HG03039 (cell line): ENCODE measurements around the gene DEFB108B.
"Not testable (repeated sequence)": the region's sequence is repeated elsewhere in the genome, so short reads cannot be mapped to it uniquely, and the experiment has no call there.

ENCODE experiments used
- ATAC-seq: cut with Tn5 transposase; IDR thresholded peaks from one replicate; pipeline ENCODE4 v1.9.1; 2021; ENCODE audit warnings: mild to moderate bottlenecking, moderate library complexity; ENCODE audit not compliant: unreplicated experiment

DEFB108B gene, protein sequence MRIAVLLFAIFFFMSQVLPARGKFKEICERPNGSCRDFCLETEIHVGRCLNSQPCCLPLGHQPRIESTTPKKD

DNA sequence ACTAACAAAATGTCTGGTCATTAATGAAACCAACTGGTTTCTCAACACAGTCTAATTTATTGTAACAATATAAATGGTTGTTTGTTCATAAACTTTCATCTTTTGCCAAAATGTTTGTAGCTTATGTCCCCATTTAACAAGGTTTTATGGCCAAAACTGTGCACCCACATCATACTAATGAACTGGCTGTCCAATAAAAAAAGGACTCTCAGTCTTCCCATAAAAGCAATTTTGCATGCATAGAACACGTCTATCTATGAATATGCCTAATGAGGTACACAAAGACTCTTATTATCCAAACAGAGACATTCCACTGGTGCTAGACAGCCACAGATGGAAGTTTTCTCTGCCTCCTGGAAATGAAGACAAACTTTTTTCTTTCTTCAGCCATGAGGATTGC lies at the start of gene DEFB108B:
DEFB108B (plus strand) TSS at position 390 of the 400 bp plus-strand sequence; CDS start at position 390, 0 bp downstream.
- ATAC-seq: not testable (repeated sequence)

DNA sequence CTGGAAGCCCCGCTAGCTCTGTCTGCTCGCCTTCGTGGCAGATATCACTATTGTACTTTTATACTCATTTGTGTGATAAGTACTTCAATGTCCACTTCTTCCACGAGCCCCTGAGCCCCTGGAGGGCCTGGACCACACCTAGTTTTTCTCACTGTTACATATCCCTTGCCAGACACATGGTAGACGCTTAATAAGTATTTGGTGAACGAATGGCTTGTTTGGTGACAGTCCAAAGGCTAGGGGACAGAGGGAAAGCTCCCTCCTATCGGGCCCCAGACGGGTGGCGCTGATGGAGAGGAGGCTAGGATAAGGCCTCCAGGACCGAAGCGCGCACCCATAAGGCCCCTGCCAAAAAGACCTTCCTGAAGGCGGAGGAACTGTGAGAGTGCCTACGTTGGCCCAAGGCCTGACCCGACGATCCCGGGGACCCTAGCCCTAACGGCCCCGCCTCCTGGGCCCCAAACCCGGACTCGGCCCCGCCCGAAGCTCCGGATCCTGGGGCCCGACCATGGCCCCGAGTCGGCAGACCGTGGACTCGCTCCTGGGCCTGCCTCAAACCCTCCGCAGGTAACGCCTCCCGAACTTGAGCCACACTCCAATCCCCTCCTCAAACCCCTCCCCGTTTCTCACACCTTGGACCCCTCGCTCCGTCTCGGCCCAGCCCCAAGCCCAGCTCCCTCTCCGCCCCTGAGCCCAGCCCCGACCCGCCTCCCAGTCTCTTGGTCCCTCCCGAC lies 46.7 kb upstream of the DEFB108B start:
- peak; percentile 27 for ATAC-seq

DNA sequence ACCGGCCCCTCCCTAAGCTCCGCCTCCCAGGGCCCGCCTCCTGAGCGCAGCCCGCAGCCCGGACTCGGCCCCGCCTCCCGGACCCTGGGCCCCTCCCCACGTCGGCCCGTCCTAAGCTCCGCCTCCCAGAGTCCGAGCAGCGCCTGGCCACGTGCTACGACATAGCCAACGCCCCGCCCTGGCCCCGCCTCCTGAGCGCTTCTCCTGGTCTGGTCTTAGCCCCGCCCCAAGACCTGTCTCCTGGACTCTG lies 46.2 kb upstream of the DEFB108B start:
- ATAC-seq: peak; percentile 93

DNA sequence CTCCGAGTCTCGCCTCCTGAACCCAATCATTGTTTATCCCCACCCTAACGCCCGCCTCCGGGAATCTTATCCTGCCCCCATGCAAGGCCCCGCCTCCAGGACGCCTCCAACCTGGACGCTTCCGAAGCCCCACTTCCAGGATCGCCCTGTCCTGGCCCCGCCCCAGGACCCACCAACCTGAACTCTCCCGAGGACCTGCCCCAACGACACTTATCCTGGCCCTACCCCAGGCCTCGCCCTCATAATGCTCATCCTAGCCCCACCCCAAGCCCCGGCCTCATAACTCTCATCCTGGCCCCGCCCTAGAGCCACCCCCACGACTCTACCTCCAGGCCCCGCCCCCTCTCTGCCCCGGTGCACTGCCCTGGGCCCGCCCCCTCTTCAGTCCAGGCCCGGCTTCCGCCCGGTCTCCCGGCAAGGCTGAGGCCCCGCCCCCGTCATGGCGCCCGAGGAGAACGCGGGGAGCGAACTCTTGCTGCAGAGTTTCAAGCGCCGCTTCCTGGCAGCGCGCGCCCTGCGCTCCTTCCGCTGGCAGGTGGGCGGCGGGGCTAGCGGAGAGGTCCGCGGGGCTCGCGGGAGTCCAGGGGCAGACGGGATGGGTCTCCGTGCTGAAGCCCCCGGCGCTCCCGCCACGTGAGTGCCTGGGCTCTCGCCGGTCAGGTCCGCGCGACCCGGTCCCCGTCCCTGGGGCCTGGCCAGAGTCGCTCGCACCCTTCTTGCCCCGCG lies 45.7 kb upstream of the DEFB108B start:
- peak; percentile 78 for ATAC-seq

DNA sequence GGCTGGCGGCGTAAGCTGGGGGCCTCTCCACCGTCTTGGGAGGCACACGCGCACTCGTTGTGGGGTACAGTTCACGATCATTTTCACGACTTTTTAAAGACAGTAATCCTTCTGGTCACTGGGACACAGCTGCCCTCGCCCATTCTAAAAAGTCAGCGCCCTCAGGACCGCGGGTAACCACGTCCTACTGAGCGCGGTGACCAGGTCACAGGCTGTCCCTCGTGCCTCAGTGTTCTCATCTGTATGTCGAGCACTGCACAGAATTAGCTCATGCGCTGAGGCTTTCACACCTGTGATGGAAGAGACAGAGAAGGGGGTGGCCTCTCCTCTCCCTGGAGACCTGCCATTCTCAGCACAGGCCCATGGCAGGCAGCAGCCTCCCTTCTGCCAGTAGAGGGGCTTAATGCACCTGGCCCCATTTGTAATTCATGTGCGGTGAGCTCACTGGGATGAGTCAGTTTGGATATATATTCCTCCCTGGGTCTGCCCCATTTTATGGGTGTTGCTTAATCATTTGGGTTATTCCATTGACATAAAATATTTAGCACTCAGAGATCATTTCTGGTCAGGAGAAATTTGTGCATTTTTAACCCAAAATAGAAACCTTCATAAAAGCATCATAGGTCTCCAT lies 45.1 kb upstream of the DEFB108B start:
- ATAC-seq: not testable (repeated sequence)

DNA sequence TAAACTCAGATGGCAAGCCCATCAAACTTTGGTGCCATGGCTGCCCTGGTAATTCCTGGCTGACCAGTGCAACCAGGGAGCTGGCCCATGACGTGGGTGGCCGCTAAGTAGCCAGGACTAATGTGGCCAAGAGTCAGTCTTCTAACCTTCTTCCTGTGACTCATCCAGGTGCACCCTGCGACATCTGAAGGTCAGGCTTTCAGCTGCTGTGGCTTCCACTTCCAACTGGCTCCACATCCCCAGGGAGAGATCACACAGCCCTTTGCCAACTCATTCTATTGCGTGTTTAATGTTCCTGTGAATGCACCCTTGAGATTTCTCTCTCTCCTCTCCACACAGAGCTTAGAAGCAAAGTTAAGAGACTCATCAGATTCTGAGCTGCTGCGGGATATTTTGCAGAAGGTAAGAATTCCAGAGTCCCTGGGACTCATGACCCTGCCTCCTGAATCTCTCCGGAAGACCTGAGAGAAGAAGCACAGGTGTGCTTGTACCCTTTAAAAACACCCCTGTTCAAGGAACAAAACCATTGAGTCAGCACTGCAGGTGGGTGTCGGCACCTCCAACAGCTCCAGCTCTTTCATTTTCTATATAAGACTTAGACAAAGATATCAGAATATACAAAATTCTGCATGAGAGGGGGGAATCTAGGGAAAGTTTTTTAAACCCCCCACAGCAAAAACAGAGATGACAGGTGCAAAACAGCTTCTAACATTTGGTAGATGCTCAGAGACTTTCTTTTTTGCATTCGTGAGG lies 43.4 kb upstream of the DEFB108B start:
- ATAC-seq: not testable (repeated sequence)

DNA sequence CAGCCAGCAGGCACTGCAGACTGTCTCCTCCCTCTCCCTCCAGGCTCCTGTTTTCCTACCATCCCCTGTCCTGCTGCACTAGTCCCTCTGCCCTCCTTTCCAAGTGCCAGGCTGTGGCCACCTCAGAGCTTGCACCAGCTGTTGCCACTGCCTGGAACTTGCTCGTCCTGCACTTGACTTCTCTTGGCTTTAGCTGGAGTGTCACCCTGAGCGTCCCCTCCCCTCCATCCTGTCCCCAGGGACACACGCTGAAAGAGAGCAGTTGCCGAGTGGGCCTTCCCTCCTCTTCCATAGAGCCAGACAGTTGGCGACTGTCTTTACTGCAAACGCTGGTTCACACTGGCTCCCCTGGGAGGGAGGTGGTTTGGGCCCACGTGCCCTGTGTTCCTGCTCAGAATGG lies 41.9 kb upstream of the DEFB108B start:
- ATAC-seq: not testable (repeated sequence)

DNA sequence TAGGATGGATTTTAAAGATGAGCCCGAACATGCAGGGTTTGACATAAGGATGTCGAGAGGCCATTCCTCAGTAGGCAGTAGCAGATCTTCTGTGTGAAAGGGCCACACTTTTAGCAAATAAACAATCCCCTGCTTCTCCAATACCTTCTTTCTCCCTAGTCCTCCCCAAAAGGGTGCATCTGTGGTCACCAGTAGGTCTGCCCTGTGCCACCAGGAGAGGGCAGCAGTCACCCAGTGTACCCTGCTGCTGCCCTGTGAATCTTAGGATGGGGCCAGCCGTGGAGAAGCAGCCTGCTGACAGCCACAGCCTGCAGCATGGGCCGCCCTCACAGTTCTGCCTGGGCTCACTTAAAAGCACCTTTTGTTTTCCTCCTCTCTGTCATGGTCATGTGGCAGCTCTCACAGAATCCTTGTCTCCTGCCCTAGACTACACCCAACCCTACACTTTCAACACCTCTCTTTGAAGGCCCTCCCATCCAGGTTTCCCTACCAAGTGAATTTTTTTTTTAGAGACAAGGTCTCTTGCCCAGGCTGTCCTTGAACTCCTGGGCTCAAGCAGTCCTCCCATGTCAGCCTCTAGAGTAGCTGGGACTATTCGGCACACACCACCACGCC lies 40.3 kb upstream of the DEFB108B start:
- not testable (repeated sequence) for ATAC-seq

DNA sequence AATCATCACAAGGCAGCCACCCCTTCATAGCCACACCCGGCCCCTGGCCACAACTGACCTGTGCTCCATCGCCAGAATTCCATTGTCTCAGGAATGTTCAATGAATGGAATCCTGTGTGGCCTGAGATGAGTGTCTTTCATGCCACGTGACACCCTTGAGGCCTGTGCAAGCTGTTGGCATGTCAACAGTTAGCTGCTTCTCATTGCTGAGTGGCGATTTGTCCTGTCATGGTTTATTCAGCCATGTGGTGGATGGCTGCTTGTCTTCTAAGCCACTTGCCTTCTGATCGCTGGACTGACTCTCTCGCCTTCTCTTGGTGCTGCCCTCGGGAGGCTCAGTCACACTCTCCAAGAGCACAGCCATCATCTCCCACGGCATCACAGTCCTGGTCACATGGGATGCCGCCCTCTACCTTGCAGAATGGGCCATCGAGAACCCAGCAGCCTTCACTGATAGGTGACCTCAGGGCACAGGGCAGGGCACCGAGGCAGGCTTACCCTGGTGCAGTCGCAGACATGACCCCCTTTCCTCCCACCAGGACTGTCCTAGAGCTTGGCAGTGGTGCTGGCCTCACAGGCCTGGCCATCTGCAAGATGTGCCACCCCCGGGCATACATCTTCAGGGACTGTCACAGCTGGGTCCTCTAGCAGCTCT lies 38.5 kb upstream of the DEFB108B start:
- ATAC-seq: not testable (repeated sequence)

DNA sequence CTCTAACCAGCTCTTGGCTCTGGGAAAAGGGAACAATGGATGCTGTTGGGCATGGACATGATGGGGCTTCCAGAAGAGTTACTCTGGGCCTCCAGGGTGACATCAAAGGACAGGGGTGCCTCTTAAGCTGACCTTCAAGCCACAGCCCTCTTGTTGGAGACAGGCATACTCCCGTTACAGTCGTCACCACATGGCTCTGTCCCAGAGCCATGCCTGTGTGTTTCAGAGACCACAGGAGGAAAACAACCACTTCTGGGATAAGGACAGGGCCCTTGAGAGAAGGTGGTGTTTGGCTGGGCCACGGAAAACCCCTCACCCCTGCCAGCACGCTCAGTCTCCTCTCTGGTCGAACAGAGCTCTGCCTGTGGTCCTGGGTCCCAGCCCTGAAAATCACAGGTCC lies 37.8 kb upstream of the DEFB108B start:
- not testable (repeated sequence) for ATAC-seq

DNA sequence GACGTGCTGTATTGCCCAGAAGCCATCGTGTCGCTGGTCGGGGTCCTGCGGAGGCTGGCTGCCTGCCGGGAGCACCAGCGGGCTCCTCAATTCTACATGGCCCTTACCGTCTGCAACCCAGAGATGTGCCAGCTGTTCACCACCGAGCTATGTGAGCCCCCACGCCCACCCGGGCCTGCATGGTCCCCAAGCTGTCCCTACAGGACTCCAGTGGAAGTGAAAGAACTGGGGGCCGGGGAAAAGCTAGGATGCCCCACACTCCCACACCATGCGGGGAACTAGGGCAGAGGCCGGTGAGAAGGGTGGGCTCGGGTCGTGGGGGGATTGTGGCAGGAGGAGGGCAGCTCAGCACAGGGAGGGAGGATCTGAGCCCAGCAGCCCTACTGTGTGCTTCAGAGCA lies 37.0 kb upstream of the DEFB108B start:
- not testable (repeated sequence) for ATAC-seq

DNA sequence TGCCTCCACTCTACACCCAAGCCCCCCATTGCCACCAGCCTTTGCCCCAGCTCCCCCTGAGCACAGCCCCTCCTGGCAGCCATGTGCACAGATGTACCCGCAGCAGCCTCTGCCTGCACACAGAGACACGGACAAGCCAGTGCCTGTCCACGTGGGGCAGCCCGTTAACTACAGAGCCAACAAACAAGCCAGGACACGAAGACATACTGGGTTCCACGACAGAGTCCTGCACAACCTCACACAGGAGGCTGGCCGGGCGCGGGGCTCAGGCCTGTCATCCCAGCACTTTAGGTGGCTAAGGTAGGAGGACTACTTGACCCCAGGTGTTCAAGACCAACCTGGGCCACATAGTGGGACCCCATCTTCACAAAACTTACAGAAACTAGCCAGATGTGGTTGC lies 36.2 kb upstream of the DEFB108B start:
- not testable (repeated sequence) for ATAC-seq

DNA sequence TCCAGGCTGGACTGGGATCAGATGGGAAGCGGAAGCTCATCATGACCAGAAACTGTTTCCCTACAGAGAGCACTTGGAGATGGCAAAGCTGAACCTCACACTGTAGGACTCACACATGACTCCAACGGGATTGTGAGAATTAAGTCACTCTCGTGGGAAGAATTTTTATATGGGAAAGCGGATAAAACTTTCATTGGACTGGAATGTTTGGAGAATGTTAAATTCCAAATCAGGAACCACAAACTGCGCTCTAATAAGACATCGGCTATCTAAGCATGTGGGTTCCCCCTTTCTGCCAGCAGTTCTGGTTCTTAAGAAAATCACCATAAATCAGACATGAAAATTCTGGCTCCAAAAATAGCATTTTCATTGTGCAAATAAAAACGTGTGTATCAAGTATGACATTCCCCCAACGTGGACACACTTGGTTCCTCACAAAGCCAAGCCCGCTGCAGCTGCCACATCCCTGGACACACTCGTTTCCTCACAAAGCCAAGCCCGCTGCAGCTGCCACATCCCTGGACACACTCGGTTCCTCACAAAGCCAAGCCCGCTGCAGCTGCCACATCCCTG lies 33.4 kb upstream of the DEFB108B start:
- ATAC-seq: not testable (repeated sequence)

DNA sequence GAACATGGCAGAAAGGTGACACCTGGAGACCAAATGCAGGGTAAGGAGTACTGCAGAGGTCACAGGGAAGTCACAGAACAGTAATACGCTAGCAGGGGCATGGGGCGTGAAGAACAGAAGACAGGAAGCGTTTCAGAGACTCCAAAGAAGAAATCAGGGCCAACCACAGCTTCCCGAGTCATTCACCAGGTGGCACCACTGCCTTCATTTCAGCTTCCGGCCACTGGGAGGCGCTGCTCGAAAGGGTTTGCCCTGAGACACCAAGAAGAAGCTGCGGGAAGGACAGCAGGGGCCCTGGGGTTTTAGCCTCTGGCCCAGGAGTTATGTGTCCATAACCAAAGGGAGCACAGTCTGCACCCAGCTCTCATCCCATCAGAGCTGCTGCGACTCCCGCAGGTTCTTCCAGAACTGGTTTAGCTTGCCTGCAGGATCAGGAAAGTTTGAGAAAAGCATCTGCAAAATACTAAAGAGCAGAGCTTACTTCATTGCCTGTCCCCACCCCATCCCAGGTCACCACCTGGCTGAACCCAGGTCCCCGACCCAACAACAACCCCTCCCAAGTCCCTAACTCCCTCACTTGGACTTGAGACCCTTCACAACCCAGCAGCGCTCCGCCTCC lies 32.6 kb upstream of the DEFB108B start:
- not testable (repeated sequence) for ATAC-seq

DNA sequence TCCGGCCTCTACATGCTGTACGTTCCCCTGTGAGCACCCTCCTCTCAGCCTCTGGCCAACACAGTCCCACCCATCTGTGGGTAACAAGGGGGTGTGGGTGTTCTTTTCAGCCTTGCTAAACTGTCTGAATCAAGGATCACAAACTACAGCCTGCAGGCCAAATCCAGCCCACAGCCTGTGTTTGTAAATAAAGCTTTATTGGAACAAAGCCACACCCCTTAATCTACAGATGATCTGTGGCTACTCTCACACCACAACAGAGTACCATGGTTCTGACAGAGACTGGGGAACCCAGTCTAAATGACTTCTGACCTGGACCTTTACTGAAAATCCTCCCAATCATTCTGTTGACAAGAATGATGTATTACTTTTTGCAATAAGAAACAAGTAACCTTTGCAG lies 32.0 kb upstream of the DEFB108B start:
- ATAC-seq: not testable (repeated sequence)

DNA sequence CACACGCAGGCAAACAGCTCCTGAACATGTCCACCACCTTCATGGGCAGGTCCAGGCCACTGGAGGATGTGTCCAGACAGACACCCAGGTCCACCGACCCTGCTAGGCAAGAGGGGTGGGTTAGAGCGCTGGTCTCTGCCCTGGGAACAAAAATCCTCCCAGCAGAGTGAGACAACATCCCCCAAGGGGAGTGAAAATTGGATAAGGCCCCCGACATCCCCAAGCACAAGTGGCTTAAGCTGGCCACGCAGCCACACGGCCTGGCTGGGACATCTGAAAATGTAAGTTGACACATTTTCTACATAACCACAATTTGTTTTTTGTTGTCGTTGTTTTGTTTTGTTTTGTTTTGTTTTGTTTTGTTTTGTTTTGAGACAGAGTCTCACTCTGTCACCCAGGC lies 30.1 kb upstream of the DEFB108B start:
- ATAC-seq: not testable (repeated sequence)

DNA sequence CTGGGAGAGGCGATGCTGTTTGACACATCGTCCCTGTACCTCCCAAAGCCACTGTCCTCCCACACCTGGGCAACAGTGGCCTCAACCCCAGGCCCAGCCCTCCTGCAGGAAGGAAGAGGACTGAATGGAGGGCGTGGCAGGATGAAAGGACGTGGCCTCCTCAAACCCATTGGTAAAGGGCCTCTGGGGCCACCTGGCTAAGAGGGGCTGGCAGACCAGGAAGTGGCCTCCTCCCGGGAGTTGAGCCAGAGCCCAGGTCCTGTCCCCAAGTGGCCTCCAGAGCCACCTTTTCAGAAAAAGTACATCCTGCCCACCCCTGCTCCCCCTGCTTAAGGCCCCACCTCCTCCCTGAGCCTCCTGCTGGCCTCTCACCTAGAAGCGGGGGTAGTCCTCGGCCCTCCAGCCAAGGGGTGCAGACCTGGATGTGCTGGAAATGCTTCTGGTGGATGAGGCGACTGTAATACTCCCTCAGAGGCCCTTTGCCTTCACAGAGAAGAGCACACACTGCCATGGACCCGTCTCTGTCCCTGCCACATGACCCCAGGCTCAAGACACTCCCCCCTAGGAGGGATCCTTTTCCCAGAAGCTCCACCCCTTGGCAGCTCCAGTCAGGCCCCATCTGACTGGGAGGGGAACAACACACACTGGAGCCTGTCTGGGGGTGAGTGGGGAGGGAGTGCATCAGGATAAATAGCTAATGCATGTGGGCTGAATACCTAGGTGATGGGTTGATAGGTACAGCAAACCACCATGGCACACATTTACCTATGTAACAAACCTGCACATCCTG lies 28.6 kb upstream of the DEFB108B start:
- not testable (repeated sequence) for ATAC-seq

DNA sequence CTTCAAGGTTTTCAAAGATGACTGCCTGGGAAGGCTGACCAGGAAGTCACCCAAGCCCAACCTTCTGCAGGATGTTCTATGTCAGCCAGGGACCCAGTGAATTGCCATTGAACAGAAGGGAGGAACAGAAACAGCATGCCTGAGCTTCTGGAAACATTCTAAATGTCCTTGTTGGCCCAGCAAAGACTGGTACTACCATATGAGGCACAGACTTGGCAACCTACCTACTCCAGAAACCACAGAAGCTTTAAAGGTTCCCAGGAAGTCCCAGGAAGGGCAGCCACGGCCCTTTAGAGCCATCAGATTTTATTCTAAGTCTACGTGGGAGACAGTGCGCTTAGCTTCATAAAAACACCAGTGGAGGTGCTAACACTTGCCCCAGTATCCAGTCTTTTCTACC lies 20.5 kb upstream of the DEFB108B start:
- not testable (repeated sequence) for ATAC-seq
